ENCODE results near the gene ADGRV1. TPM values are rescaled to one million over a fixed set of nuclear protein-coding genes. Genes with fewer than 3 reads are reported as not detected.

The ADGRV1 gene
- total and polyA plus RNA-seq, 9 of the 15 experiments (the other 6 are each of a cell fraction or from before 2014, with no cell fraction given): 21.7 to 156 (median 58.2) TPM

- TF ChIP-seq MGA (IDR thresholded peaks at IDR 0.05) (no peak), C11orf30 (IDR thresholded peaks at IDR 0.05; ENCODE audit: low read depth) (peak; percentile 51), TOE1 (IDR thresholded peaks at IDR 0.05; ENCODE audit: borderline replicate concordance) (no peak), TOE1 (CRISPR knock-in tag; IDR thresholded peaks at IDR 0.05; ENCODE audit: borderline replicate concordance, low read depth) (no peak), DMBX1 (CRISPR knock-in tag; IDR thresholded peaks at IDR 0.05; ENCODE audit: borderline replicate concordance) (no peak), ZNF511 (CRISPR knock-in tag; IDR thresholded peaks at IDR 0.05) (no peak), TEAD2 (tag; IDR thresholded peaks at IDR 0.05) (no peak)
These were observed 159.8 kb downstream of the ADGRV1 start (continued) for GRCh38 chr5:90718387-90718786.

Measured in K562 (cell line).